ENCODE measurements around the gene ANKRD11.

ANKRD11 gene

GRCh38 chr16:89360760-89361435 lies 129.5 kb downstream of the ANKRD11 start:
- DNase-seq = peak; percentile 53 to 61

- no peak for DNase-seq
Observed at GRCh38 chr16:89359264-89360147, 130.9 kb downstream of the ANKRD11 start.

- DNase-seq = no peak
Observed at GRCh38 chr16:89358030-89359005, 132.0 kb downstream of the ANKRD11 start.

GRCh38 chr16:89357055-89357816 lies 133.1 kb downstream of the ANKRD11 start:
- peak; percentile 43 to 54 for DNase-seq

GRCh38 chr16:89355686-89356085 lies 134.7 kb downstream of the ANKRD11 start:
- DNase-seq = no peak

GRCh38 chr16:89355007-89355406 lies 135.4 kb downstream of the ANKRD11 start:
- DNase-seq = no peak

GRCh38 chr16:89354325-89354724 lies 136.0 kb downstream of the ANKRD11 start:
- no peak for DNase-seq

GRCh38 chr16:89352091-89352681 lies 138.2 kb downstream of the ANKRD11 start:
- DNase-seq = no peak

GRCh38 chr16:89351645-89352044 lies 138.7 kb downstream of the ANKRD11 start:
- no peak for DNase-seq

- DNase-seq = peak; percentile 34 to 36
Observed at GRCh38 chr16:89350701-89351380, 139.5 kb downstream of the ANKRD11 start.

- no peak for DNase-seq
Observed at GRCh38 chr16:89349947-89350633, 140.3 kb downstream of the ANKRD11 start.

- DNase-seq = no peak
Observed at GRCh38 chr16:89347807-89348206, 142.6 kb downstream of the ANKRD11 start.

- no peak for DNase-seq
Observed at GRCh38 chr16:89346869-89347268, 143.5 kb downstream of the ANKRD11 start.

- DNase-seq = no peak
Observed at GRCh38 chr16:89345642-89346150, 144.7 kb downstream of the ANKRD11 start.

- DNase-seq = no peak
Observed at GRCh38 chr16:89344846-89345611, 145.3 kb downstream of the ANKRD11 start.

- no peak for DNase-seq
Observed at GRCh38 chr16:89344458-89344834, 145.9 kb downstream of the ANKRD11 start.

GRCh38 chr16:89343501-89344457 lies 146.6 kb downstream of the ANKRD11 start:
- DNase-seq = no peak

Data from stimulated activated CD4-positive, alpha-beta T cell treated with anti-CD3 and anti-CD28 coated beads, Interleukin-2, amount 100 ng/mL, for 48 hours (primary cell).